ENCODE measurements around the gene IQCE. TPM values are rescaled to one million over a fixed set of nuclear protein-coding genes. Genes with fewer than 3 reads are reported as not detected.

Gene IQCE
- total RNA-seq, 1 experiment from 2014 or later = 35.8 TPM

DNA sequence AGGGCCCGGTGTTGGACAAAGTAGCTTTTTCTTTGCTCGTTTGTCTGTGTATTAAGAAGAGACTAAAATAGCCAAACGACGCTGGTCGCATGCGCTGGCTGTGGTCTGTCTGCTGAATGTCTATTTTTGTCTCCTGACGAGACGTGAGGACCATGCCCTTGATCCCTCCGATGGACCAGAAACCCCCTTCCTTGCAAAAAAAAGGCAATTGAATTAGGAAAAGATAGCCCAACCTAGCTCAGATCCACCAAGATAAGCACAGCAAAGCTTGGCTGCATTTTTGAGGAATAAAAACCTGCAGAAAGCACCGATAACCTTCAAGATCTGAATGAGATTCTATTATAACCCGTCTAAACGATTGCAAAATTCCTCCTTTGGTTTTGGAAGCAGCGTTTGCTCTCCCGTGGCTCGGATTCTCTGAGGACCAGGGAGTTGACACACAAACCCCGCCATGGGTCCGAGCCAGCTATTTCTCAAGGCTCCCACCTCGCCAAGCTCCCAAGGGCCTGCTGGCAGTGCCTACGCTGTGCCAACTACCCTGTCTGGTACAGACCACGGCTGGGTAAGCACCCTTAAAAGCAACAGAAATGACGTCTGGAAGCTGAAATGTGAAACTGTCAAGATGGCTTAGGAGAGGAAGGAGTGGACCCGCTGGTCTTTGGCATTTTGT lies 55.3 kb downstream of the IQCE start:
- ChIA-PET POLR2A (ENCODE audit: unreplicated experiment) (interaction anchor here (0.6 kb wide), 1 partner anchor 11 kb away, joined by 3 read pairs; no protein-coding TSS in a partner anchor), CTCF (no interaction called here)
- H3K4me3 ChIP-seq = no peak overlapping the region
- H3K27me3 ChIP-seq (ENCODE audit: insufficient read depth, low read depth) = no peaks in the 10 kb centered on the region
- H3K36me3 ChIP-seq (ENCODE audit: low read depth) = no peaks in the 10 kb centered on the region
- no peak overlapping the region for H2AFZ ChIP-seq
- no TSS peak for BruUV-seq (replicated peaks)
- H3F3A ChIP-seq (ENCODE audit: insufficient read depth, low read depth) = peaks cover 6% of the 10 kb centered on the region; the same call in 1 of the 2 replicates
- H3K9me2 ChIP-seq (ENCODE audit: insufficient read depth) = no peaks in the 10 kb centered on the region
- no peak overlapping the region for H3K4me2 ChIP-seq
- no peaks in the 10 kb centered on the region for H4K20me1 ChIP-seq (ENCODE audit: insufficient read depth)
- TF ChIP-seq, protein P1, sequence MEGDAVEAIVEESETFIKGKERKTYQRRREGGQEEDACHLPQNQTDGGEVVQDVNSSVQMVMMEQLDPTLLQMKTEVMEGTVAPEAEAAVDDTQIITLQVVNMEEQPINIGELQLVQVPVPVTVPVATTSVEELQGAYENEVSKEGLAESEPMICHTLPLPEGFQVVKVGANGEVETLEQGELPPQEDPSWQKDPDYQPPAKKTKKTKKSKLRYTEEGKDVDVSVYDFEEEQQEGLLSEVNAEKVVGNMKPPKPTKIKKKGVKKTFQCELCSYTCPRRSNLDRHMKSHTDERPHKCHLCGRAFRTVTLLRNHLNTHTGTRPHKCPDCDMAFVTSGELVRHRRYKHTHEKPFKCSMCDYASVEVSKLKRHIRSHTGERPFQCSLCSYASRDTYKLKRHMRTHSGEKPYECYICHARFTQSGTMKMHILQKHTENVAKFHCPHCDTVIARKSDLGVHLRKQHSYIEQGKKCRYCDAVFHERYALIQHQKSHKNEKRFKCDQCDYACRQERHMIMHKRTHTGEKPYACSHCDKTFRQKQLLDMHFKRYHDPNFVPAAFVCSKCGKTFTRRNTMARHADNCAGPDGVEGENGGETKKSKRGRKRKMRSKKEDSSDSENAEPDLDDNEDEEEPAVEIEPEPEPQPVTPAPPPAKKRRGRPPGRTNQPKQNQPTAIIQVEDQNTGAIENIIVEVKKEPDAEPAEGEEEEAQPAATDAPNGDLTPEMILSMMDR (conservative IDR thresholded peaks at IDR 0.05) = no peak
- TF ChIP-seq EZH2 (IDR thresholded peaks at IDR 0.05; ENCODE audit: low read depth) = no peak
- no peaks in the 10 kb centered on the region for H3K79me2 ChIP-seq (ENCODE audit: low read depth)
- H3K27ac ChIP-seq = no peak overlapping the region
- intact Hi-C loops (cut with micrococcal nuclease; ENCODE audit: unreplicated experiment) = no loop called here
- no peaks in the 10 kb centered on the region for H3K9me3 ChIP-seq (ENCODE audit: insufficient read depth, low read depth)
- no peaks in the 10 kb centered on the region for H3K4me1 ChIP-seq (replicated peaks; ENCODE audit: insufficient read depth)
- DNase-seq = no peak

DNA sequence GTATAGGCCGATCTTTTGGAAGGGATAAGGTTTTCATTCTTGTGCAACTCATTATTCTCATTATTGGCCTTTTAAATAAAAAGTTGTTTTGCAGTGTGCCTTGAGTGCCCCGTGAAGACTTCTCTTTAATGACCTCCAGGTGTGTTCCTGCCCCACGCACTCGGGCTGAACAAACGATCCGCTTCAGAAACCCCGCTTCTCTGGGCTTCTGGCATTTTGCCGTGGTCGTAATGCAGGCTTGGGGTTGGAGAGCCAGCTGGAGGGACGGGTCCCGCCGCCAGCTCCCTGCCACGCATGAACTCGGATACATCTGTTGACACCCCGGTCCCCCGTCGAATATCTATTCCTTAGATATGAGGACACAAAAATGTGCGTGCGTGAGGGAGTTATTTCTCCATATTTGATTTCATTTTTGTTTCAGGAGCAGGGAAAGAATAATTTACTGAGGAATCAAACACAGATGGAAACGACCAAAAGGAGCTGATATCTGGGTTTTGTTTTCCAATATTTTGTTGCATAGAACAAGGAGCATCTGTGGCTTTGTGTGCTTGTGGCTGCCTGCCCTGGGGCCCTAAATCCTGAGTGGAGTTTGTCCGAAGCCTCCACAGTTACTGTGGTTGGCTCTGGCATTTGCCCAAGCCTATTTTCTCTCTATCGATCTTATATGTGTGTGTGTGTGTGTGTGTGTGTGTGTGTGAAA lies 56.0 kb downstream of the IQCE start:
- CTCF ChIA-PET = no interaction called here
- no peaks in the 10 kb centered on the region for H3K79me2 ChIP-seq (ENCODE audit: low read depth)
- no peaks in the 10 kb centered on the region for H3K9me2 ChIP-seq (ENCODE audit: insufficient read depth)
- DNase-seq = no peak
- H4K20me1 ChIP-seq (ENCODE audit: insufficient read depth) = no peaks in the 10 kb centered on the region
- BruUV-seq (replicated peaks) = no TSS peak
- H3K36me3 ChIP-seq (ENCODE audit: low read depth) = no peaks in the 10 kb centered on the region
- no peaks in the 10 kb centered on the region for H3K9me3 ChIP-seq (ENCODE audit: insufficient read depth, low read depth)
- no peaks in the 10 kb centered on the region for H3K4me1 ChIP-seq (replicated peaks; ENCODE audit: insufficient read depth)
- TF ChIP-seq, protein P1 (conservative IDR thresholded peaks at IDR 0.05) = no peak
- TF ChIP-seq EZH2 (IDR thresholded peaks at IDR 0.05; ENCODE audit: low read depth) = no peak
- no peak overlapping the region for H3K4me2 ChIP-seq
- H3F3A ChIP-seq (ENCODE audit: insufficient read depth, low read depth) = peaks cover 6% of the 10 kb centered on the region; the same call in 1 of the 2 replicates
- H3K4me3 ChIP-seq = no peak overlapping the region
- no peak overlapping the region for H3K27ac ChIP-seq
- no peaks in the 10 kb centered on the region for H3K27me3 ChIP-seq (ENCODE audit: insufficient read depth, low read depth)
- intact Hi-C loops (cut with micrococcal nuclease; ENCODE audit: unreplicated experiment) = no loop called here
- no peak overlapping the region for H2AFZ ChIP-seq
- POLR2A ChIA-PET (ENCODE audit: unreplicated experiment) = interaction anchor here (0.6 kb wide), 2 partner anchors 10 to 18 kb away, joined by 3 to 7 read pairs; no protein-coding TSS in a partner anchor

DNA sequence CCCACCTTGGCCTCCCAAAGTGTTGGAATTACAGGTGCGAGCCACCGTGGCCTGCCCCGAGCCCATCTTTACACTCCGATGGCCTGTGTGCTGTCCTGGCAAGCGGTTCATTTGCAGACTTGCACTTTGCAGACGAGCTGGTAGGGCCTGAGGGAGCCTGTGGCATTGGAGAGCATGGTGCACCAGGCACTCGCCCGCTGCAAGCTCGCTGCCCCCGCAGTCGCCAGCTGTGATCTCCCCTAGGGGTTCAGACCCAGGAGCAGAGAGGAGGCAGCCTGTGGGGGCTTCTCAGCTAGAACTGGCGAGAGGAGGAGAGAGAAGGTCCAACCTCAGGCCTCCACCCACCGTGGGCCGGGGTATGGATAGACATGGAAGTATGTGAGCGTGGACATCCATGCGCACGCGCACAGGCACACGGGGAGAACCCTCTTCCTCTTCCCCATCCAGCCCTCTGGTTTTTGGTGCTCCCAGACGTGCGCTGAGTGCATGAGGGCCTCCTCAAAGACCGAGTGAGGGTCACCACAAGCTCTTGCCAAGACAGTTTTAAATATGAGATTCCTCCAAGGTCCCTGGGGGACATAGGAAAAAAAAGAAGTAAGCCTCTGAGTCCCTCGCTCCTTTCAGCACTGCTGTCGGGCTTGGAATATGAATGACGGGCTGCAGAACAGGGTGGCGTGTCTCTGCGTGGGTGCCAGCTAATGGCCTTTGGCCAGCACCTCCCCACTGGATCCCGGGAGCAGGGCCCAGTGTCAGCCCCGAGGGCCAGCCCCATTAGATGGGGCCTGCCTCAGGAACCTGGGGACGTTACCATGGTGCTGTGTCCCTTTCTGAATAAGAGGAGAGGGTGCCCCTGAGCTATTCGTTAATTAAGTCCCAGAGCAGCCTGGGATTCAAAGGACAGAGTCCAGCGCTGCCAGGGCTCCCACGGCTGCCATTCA lies 57.9 kb downstream of the IQCE start:
- Histone ChIP-seq H2AFZ (no peak overlapping the region), H3K4me3 (no peak overlapping the region), H3K4me2 (no peak overlapping the region), H3K9me3 (ENCODE audit: insufficient read depth, low read depth) (no peaks in the 10 kb centered on the region), H3K36me3 (ENCODE audit: low read depth) (no peaks in the 10 kb centered on the region), H3K4me1 (replicated peaks; ENCODE audit: insufficient read depth) (no peaks in the 10 kb centered on the region), H3K27me3 (ENCODE audit: insufficient read depth, low read depth) (no peaks in the 10 kb centered on the region), H3F3A (ENCODE audit: insufficient read depth, low read depth) (peaks cover 11% of the 10 kb centered on the region; the same call in 1 of the 2 replicates), H3K27ac (no peak overlapping the region), H3K9me2 (ENCODE audit: insufficient read depth) (no peaks in the 10 kb centered on the region), H4K20me1 (ENCODE audit: insufficient read depth) (no peaks in the 10 kb centered on the region), H3K79me2 (ENCODE audit: low read depth) (no peaks in the 10 kb centered on the region)
- TF ChIP-seq EZH2 (IDR thresholded peaks at IDR 0.05; ENCODE audit: low read depth) = no peak
- TF ChIP-seq, protein P1 (conservative IDR thresholded peaks at IDR 0.05) = no peak
- intact Hi-C loops (cut with micrococcal nuclease; ENCODE audit: unreplicated experiment) = no loop called here
- ChIA-PET CTCF (no interaction called here), POLR2A (ENCODE audit: unreplicated experiment) (no interaction called here)
- DNase-seq = no peak
- BruUV-seq (replicated peaks) = no TSS peak

Measured in PC-9 (cell line).